ENCODE measurements around the gene DYNLL1.

- no peak for TF ChIP-seq CTCF (IDR thresholded peaks at IDR 0.05; ENCODE audit: low read length)
- no peak for TF ChIP-seq EZH2 (optimal IDR thresholded peaks at IDR 0.05; ENCODE audit: low read depth, low read length)
- no peak for TF ChIP-seq EZH2phosphoT487 (IDR thresholded peaks at IDR 0.05; ENCODE audit: low read length)
Measured at GRCh38 chr12:120515496-120515895, 19.6 kb downstream of the DYNLL1 start.

All from MM.1S (cell line).